GM21786 (cell line): Measurements from ENCODE around the gene WNT16.

Experiments used
- ATAC-seq: cut with Tn5 transposase; IDR thresholded peaks from one replicate; pipeline ENCODE4 v1.9.1; 2021; ENCODE audit not compliant: unreplicated experiment

The WNT16 gene

GRCh38 chr7:121342631-121343030 is 13.8 kb downstream of the WNT16 start:
- no peak for ATAC-seq

DNA sequence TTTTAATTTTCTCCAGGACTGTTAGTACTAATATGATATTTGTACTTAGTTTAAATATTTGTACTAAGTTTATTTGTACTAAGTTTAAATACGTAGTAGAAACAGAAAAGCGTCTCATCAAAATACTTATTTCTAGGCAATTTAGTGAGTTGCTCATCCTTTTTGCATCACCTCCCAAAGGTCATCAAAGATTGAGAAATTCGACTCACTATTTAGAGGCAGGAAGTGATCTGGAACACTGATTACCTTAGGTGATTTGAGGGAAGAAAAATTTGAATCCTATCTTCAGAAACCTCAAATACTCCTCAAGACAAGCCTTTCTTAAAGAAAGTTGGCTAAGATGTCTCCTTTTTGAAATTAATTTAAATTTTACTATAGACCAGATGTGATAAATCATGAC is 14.5 kb downstream of the WNT16 start:
- ATAC-seq: no peak

DNA sequence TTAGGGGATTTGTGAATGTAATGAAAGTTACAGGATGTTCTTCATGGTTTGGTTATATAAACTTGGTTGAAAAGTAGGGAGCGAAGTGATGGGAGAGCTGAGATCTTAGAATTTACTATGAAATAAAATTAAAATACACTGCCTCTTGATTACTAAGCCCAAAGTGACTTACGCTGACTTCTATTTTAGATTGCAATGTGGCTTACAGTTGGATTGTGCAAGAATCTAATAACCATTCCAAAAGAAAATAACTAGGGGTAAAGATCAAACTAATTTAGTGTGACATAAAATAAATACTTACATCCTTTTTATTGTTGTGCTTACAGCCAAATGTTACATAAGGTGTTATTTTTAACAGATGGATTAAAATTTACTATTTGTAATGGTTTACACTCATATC is 15.3 kb downstream of the WNT16 start:
- no peak for ATAC-seq

DNA sequence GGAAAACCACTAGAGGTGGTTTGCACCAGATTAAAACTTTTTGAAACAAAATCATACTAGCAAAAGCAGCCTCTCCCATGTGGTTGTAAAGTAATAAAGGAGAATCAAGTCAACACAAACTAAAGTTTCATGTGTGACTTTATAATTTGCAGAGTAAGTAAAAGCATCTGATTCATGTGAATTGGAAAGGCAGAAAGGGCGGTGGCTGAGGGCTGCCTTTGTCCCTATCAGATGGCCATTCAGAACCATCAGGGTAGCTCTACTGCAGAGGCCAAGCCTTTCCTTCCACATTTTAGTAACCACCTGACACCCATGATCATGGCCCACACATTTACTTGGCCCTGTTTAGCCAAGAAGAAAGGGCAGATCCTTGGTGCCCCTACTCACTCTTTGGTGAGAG is 15.7 kb downstream of the WNT16 start:
- no peak for ATAC-seq

DNA sequence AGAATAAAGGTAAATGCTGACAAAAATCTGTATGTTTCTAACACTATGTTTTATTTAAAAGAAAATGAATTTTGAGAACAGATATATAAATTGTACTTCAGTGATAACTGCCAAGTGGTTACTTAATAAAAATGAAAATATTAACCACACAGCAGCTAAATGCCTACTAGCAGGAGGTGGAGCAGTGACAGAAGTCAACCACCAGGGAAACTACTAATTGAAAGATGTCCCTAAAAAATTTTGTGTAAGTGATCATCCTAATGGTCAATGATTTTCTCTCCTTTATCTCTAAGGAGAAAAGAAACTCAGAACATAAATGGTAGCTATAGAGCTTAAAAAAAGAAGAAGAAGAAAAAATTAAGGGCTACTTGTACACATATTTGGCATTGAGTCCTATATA is 22.9 kb downstream of the WNT16 start:
- ATAC-seq: no peak

DNA sequence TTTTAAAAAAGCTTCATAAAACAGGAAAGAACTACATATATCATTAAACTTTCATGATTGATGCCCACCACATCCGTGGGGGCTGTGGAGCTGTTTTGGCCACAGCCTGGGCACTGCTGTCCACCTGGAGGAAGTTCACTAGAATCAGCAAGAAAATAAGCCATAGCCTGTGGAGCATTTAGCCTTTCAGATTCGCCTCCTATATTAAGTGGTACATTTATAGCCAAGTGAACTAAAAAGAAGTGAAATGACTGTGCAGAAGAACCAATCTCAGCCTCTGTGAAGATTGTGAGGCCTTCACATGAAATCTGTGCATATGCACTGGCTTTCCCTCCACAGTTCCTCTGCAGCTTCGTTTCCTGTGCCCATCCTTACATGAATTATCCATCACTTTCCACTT is 23.5 kb downstream of the WNT16 start:
- ATAC-seq: peak; percentile 45

DNA sequence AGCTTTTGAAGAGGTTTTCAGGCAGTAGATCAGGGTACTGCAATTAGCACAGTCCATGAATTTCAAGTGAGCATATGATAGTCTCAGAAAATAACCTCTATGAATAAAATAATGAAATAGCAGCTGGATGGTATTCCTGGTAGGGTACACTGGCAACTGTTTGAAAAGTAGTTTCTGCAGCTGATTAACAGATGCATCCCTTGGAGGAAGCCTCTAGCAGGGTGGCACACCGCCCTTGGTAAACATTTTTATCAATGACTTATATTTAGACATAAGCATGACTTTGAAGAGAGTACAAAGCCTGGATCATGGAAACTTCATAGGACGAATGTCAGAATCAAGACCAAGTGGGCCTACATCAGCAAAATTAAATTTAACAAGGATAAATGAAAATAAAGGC is 26.8 kb downstream of the WNT16 start:
- no peak for ATAC-seq

DNA sequence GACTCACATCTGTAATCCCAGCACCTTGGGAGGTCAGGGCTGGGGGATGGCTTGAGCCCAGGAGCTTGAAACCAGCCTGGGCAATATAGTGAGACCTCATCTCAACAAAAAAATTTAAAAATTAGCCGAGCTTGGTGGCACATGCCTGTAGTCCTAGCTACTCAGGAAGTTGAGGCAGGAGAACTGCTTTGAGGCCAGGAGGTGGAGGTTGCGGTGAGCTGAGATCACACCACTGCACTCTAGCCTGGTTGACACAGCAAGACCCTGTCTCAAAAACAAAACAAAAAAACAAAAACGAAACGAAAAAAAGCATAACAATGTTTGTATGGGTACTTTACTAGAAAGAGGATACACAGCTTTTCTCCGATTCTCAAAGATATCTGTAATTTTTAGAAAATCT is 31.8 kb downstream of the WNT16 start:
- ATAC-seq: no peak

- ATAC-seq: no peak
These were observed 38.1 kb downstream of the WNT16 start for GRCh38 chr7:121366852-121367431.

- ATAC-seq: peak; percentile 63
These were observed 40.7 kb downstream of the WNT16 start for GRCh38 chr7:121369462-121369861.

DNA sequence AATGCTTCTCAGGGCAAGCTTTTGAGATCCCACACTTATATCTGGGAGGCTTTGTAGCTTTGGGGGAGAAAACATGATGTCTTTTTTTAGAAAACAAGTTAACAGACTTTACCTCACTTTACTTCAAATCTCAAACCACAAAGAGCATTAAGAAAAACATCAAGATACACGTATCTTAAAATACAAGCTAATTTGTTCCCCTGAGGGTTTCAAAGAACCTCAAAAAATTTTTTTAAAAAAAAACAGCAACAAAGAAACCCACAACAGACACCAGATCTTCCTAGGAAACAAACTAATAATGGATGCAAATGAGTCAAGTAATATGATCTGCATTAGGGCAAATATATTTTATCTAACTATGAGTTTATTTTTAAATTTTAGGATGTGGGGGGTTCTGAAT is 42.6 kb downstream of the WNT16 start:
- ATAC-seq: no peak

DNA sequence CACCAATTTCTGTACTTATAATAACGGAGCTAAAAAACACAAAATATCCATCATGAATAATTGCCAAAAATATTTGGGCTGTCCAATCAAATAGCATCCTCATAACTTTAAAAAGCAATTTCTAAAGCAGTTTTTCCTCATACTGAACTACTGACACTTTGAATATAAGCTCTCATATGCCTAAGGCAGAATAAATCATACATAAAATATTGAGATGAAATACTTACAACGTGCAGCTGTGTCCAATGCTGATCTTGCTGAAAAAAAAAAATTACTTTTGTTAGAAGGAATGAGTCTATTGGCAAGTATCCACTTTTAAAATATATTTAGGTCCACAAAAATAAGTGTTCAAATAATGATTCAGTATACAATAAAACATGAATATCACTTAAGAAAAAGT is 43.1 kb downstream of the WNT16 start:
- no peak for ATAC-seq

DNA sequence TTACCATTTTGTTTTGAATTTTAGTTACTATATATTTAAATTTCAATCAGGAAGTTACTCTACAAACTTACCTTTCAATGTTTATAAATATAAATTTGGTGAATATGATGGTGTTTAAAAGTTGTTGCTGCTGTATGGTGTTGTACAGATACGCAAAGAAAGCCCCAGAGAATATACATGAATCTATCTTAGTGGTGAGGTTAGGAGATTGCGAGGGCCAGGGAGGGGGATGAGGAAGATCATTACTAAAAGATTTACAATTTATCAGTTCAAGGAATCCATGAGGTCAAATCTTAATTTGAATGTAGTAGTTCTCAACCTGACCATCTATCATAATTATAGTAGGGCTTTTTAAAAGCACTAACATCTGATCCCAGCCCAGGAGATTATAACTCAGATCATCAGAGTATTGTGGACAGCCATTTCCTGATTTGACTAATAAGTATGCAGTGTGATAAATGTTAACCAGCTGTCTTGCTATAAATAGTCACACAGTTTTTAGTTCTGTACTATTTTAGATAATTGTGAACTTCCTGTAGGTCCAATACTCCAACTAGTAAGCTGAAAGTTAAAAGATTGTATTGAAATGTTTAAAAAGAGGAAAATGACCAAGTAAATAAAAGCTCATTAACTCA is 43.7 kb downstream of the WNT16 start:
- peak; percentile 81 for ATAC-seq

DNA sequence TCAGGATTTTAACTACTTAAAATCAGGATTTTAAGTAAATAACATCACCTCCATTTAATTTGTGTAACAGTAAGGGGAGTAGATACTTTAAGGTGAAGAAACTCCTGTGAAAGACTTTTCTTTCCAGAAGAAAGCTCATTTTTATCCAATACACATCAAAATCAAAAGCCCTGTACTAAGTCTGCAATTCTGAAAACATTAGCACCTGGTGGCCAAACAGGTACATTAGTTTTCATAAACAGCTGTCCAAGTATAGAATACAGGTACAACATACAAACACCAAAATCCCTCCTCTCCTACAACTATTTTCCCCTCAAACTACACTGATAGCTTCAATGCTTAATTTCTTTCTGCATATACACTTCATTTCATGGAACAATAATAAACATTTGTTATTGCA is 44.4 kb downstream of the WNT16 start:
- ATAC-seq: no peak

DNA sequence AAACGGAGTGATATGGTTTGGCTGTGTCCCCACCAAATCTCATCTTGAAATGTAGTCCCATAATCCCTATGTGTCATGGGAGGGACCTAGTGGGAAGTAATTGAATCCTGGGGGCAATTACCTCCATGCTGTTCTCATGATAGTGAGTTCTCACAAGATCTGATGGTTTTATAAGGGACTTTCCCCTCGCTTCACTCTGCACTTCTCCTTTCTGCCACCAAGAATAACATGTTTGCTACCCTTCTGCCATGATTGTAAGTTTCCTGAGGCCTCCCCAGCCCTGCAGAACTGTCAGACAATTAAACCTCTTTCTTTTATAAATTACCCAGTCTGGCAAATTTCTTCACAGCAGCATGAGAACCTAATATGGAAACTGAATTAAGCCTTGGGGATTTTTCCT is 48.2 kb downstream of the WNT16 start:
- no peak for ATAC-seq

DNA sequence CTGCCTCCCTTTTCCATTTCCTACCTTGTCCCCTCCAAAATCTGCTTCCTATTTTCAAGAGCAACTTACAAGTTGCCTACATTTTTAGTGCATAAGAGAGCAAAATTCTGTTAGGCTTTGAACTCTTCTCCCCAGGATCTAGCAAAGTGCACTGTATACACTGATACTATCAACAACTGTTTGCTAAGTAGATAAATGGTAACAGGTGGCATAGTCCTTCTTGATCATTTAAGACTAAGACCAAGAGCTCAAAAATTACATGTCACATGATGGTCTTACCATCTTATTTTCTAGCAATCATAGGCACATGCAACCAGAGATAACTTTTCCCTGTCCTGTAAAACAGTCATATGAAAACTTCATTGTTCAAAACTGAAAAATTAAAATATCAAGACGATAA is 51.1 kb downstream of the WNT16 start:
- no peak for ATAC-seq

- no peak for ATAC-seq
These were observed 53.7 kb downstream of the WNT16 start for GRCh38 chr7:121382473-121382872.

DNA sequence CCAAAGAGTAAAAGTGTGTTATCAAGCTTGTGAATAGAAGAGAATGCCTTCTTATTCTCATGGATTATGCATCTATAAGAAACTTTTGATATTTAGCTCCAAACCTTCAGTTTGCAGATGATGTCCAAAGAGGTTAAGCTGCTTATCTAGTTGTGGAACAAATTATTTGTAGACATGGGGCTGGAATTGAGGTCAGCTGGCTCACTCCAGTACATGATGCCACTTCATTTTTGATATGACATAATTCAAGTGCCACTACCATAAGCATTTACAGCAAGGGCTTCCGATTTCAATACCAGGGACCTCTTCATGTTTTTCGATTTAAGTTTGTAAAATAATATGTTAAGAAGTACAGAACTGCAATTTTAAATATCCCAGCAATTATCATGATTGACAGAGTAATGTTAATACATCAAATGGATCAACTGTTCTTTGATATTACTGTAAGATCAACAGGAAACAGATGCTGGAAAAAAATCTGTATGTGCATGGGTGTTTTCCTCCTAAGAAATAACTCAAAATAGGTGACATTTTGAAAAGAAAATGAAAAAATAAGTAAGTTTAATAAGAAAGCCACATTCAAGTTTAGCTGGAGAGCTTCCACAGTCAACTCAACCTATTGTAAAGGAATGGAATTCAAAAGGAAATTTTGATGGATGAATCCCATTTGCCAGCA is 54.6 kb downstream of the WNT16 start:
- ATAC-seq: no peak

GRCh38 chr7:121384265-121384664 is 55.5 kb downstream of the WNT16 start:
- ATAC-seq: no peak

DNA sequence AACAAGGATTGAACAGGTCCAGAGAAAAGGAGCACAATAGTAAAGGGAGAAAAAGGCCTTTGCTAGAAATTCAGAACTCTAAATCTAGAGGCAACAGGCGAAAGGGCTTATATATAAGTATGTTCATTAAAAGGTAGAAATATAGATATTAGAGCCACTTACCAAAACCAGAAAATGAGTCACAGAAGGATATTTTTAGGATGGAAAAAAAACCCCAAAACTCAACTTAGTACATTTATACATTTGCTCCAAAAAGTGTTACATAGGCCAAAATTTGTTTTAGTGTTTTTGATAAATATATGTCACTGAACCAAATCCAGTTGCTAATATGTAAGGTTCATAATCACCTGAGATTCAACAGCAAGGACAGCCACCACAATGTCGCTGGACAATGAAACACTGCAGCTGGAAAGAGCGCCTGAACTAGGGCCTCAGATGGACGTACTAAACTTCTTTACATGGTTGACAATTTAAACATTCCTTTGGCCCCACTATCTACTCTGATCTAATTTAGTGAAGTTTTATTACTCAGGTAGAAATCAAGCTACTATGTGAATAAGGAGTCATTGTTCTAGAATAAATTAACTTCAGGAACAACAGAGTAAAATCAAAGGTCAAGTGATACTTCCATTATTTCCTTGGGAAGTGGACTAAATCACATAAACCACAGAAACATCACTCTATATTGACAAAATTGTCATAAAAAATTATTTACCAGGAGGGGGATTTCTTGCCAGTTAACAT is 56.4 kb downstream of the WNT16 start:
- ATAC-seq: no peak

DNA sequence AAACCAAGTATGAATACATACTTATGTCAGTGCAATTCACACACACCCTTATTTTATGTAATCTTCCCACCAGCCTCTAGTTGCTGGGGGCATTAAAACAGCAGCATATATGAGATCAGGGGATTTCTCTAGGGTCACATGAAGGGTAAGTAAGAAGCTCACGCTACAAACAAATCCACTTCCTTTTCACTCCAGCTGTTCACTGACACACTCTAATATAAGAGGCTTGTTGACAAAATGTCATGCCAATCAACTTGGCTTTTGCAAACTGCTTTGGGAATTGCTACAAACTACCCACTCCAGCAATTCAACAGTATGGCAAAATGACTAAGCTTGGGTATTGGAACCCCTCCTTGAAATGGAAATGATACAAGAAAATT is 57.0 kb downstream of the WNT16 start:
- peak; percentile 95 for ATAC-seq

DNA sequence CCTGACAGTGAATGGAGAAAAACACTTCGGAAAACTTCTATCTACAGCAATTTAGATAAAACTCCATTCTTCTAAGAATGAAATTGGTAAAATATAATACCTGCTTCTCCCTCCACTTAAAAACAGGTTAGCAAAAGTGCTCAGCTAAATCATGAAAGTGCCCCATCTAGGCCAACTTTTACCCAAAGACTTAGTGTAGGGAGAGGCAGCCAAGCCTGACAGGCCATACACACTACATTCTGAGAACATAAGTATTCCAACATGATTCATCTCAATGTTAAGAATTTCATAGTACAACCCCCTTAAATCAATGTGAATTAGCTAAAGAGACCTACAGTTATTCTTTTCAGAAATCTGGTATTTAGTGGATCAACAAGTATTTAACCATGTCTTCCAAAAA is 60.1 kb downstream of the WNT16 start:
- peak; percentile 23 for ATAC-seq
